ENCODE measurements around the gene RYR2. TPM values are rescaled to one million over a fixed set of nuclear protein-coding genes. Genes with fewer than 3 reads are reported as not detected.

The RYR2 gene
- 10 to 100 TPM; 14.2 to 17.1 TPM for total RNA-seq

DNA sequence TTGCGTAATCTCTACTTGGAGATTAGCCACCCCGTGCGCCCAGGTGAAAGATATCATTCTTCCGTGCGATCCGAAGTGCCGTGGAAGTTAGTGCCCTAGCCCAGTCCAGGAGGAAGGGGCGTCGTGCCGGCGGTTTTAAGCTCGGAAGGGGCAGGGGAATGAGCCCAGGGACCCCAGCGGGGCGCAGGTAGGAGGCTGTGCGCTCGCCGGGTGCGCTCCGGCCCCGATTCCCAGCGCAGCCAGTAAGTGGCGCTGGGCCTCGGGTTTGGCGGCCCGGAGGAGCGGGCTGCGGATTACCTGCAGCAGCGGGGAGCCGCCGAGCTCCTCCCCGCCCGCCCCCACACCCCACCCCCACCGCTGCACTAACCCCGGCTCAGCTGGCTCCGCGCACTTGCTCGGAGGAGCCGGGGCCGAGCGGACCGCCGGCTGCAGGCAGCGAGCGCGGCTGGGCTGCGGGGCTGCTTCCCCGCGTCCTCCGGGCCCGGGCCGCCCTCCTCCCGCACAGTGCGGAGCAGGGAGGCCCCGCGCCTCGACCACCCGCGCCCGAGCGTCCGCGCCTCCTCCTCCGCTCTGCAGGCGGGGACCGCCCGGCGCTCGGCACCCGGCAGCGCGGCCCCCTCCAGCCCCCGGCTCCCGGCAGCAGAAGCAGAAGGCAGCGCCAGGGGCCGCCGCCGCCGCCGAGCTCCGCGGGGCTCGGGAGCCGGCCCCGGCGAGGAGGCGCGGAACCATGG lies at the start of gene RYR2:
Gene RYR2, plus strand, starts transcription at position 390 of the 731 bp plus-strand sequence. Its CDS starts 338 bp downstream, at position 728.
- Histone ChIP-seq H3K27me3 (peaks cover 0 to 14% of the 10 kb centered on the region in 2 donors), H3K4me3 (peak within 1 kb of the TSS in 1 of 2 donors; percentile 11), H3K4me1 (peaks cover 18% of the 10 kb centered on the region), H3K27ac (no peak within 1 kb of the TSS), H3K9me3 (no peaks in the 10 kb centered on the region), H3K36me3 (replicated peaks in 1 of 2; ENCODE audit: insufficient read depth in 1 of 2, low read depth in 2 of 2) (no peaks in the 10 kb centered on the region)
- intact Hi-C loops (cut with DNase I), result no loop called here
- 1 to 2% methylated on average over 6 to 81 of the region's 87 CpGs for WGBS, 2 donors
- DNase-seq (peak; percentile 17 to 49 (median 26)), ATAC-seq (peak; percentile 80)
- TF ChIP-seq POLR2A (IDR thresholded peaks at IDR 0.05), result no peak
- TF ChIP-seq, protein P1, sequence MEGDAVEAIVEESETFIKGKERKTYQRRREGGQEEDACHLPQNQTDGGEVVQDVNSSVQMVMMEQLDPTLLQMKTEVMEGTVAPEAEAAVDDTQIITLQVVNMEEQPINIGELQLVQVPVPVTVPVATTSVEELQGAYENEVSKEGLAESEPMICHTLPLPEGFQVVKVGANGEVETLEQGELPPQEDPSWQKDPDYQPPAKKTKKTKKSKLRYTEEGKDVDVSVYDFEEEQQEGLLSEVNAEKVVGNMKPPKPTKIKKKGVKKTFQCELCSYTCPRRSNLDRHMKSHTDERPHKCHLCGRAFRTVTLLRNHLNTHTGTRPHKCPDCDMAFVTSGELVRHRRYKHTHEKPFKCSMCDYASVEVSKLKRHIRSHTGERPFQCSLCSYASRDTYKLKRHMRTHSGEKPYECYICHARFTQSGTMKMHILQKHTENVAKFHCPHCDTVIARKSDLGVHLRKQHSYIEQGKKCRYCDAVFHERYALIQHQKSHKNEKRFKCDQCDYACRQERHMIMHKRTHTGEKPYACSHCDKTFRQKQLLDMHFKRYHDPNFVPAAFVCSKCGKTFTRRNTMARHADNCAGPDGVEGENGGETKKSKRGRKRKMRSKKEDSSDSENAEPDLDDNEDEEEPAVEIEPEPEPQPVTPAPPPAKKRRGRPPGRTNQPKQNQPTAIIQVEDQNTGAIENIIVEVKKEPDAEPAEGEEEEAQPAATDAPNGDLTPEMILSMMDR (IDR thresholded peaks at IDR 0.05), result peak in 6 of 7 experiments; percentile 23 to 47 (median 40)

DNA sequence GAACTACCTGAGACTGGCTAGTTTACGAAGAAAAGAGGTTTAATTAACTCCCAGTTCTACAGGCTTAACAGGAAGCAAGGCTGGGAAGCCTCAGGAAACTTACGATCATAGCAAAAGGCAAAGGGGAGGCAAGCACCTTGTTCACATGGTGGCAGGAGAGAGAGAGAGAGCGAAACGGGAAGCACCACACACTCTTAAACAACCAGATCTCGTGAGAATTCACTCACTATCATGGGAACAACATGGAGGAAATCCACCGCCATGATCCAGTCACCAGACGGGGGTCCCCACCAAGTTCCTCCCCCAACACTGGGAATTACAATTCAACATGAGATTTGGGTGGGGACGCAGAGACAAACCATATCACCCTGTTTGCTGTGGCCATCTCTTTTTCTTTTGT lies 49.5 kb upstream of the RYR2 start:
- Histone ChIP-seq H3K36me3 (replicated peaks in 1 of 2; ENCODE audit: insufficient read depth in 1 of 2, low read depth in 2 of 2) (no peaks in the 10 kb centered on the region), H3K4me3 (no peak overlapping the region), H3K4me1 (no peaks in the 10 kb centered on the region), H3K27me3 (no peaks in the 10 kb centered on the region), H3K27ac (no peak overlapping the region), H3K9me3 (peaks cover 0 to 4% (median 0%) of the 10 kb centered on the region in 3 donors)
- no peak for ATAC-seq
- WGBS, 2 donors, result 68 to 70% methylated on average over 8 of the region's 8 CpGs
- intact Hi-C loops (cut with DNase I), result no loop called here
- DNase-seq, result no peak
- TF ChIP-seq, protein P1 (IDR thresholded peaks at IDR 0.05), result no peak
- no peak for TF ChIP-seq POLR2A (IDR thresholded peaks at IDR 0.05)

DNA sequence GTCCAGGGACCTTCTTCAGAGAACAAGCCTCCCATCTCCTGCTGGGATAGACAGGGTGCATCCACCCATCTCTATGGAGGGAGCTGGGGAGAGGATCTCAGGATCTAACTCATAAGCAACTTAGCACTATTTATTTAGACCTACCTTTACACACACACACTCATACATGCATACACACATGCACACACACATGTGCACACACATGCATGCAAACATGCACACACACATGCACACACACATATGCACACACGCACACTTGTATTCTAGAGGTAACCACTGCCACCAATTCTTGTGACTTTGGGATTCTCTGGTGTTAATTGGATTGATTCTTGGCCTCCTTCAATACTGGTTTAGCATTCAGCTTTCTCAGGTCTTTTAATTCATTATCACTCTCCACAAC lies 47.5 kb upstream of the RYR2 start:
- H3K4me3 ChIP-seq, result no peak overlapping the region
- intact Hi-C loops (cut with DNase I), result no loop called here
- DNase-seq (no peak), ATAC-seq (no peak)
- H3K27me3 ChIP-seq, result no peaks in the 10 kb centered on the region
- H3K9me3 ChIP-seq, result peaks cover 0 to 4% (median 0%) of the 10 kb centered on the region in 3 donors
- H3K27ac ChIP-seq, result no peak overlapping the region
- 82 to 93% methylated on average over 1 of the region's 1 CpG for WGBS, 2 donors
- TF ChIP-seq POLR2A (IDR thresholded peaks at IDR 0.05), result no peak
- TF ChIP-seq, protein P1 (IDR thresholded peaks at IDR 0.05), result no peak
- H3K4me1 ChIP-seq, result no peaks in the 10 kb centered on the region
- no peaks in the 10 kb centered on the region for H3K36me3 ChIP-seq (replicated peaks in 1 of 2; ENCODE audit: insufficient read depth in 1 of 2, low read depth in 2 of 2)

DNA sequence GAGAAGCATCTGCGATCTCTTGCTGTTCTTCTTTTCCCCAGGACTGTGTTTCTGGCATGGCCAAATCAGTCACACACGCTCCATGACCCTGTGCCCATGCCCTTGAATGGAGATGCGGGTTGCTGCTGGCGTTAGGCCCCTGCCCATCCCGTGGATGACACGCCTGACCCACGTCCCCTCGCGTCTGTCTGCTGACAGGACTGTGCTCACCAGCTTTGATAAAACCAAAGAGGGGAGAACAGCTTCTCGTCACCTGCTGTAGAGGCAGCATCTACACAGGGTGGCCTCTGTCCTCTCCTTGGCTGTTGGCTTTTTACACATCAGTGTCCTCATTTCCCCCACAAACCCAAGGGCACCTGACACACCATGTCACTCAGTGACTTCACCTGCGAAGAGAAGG lies 44.6 kb upstream of the RYR2 start:
- Histone ChIP-seq H3K27me3 (no peaks in the 10 kb centered on the region), H3K4me3 (no peak overlapping the region), H3K4me1 (no peaks in the 10 kb centered on the region), H3K36me3 (replicated peaks in 1 of 2; ENCODE audit: insufficient read depth in 1 of 2, low read depth in 2 of 2) (no peaks in the 10 kb centered on the region), H3K9me3 (no peaks in the 10 kb centered on the region), H3K27ac (no peak overlapping the region)
- no peak for ATAC-seq
- DNase-seq, result no peak
- 79 to 85% methylated on average over 10 to 11 of the region's 11 CpGs for WGBS, 2 donors
- intact Hi-C loops (cut with DNase I), result no loop called here
- TF ChIP-seq POLR2A (IDR thresholded peaks at IDR 0.05), result no peak
- TF ChIP-seq, protein P1 (IDR thresholded peaks at IDR 0.05), result no peak

DNA sequence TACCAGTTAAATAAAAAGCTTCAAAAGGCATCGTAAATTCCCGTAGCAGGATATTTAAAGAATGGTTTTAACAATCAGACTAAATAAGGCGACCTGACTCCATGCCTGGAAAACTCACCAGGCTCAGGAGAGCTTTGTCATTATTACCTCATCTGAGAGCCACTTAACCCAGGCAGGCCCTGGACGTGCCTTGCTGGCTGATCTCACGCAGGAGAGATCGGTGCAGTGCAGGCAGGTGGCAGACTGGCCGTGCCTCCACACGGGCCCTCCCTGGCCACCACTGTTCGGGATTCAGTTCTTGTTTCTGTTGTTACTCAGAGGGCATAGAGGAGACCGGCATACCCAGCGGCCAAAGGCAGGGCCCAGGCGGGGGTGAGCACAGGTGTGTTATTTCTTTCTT lies 44.1 kb upstream of the RYR2 start:
- Histone ChIP-seq H3K4me1 (no peaks in the 10 kb centered on the region), H3K27ac (no peak overlapping the region), H3K36me3 (replicated peaks in 1 of 2; ENCODE audit: insufficient read depth in 1 of 2, low read depth in 2 of 2) (no peaks in the 10 kb centered on the region), H3K9me3 (no peaks in the 10 kb centered on the region), H3K4me3 (no peak overlapping the region), H3K27me3 (no peaks in the 10 kb centered on the region)
- TF ChIP-seq POLR2A (IDR thresholded peaks at IDR 0.05), result no peak
- TF ChIP-seq, protein P1 (IDR thresholded peaks at IDR 0.05), result no peak
- no peak for ATAC-seq
- WGBS, 2 donors, result 51 to 62% methylated on average over 12 of the region's 12 CpGs
- DNase-seq, result no peak
- intact Hi-C loops (cut with DNase I), result no loop called here
